Astrocyte (in vitro differentiated cells and primary cell): Measurements from ENCODE around the gene VEPH1. TPM values are rescaled to one million over a fixed set of nuclear protein-coding genes. Genes with fewer than 3 reads are reported as not detected.

Experiments used
- DNase-seq: peaks from one replicate; pipeline ENCODE4 v3.0.0-alpha.2; 2010; ENCODE audit warnings: low read depth
- FAIRE-seq: peaks from 2 replicates; lab custom pipeline; 2011; peaks lifted over from hg19 to GRCh38; lab: Jason Lieb, UNC
- H2AFZ ChIP-seq: 2 replicates; pipeline ENCODE4 v1.6.0; 2012; ENCODE audit warnings: low read depth, low read length, inconsistent platforms
- H3K27ac ChIP-seq: 2 replicates; pipeline ENCODE4 v1.5.1; 2011; ENCODE audit warnings: low read depth, low read length, inconsistent platforms
- H3K27me3 ChIP-seq: 2 replicates; pipeline ENCODE4 v1.6.0; 2011; ENCODE audit warnings: low read length, inconsistent platforms; ENCODE audit not compliant: insufficient read depth
- H3K36me3 ChIP-seq: 2 replicates; pipeline ENCODE4 v1.5.1; 2011; ENCODE audit warnings: low read length, inconsistent platforms; ENCODE audit not compliant: insufficient read depth
- H3K4me1 ChIP-seq: 2 replicates; pipeline ENCODE4 v1.5.1; 2011; ENCODE audit warnings: low read length, inconsistent platforms; ENCODE audit not compliant: insufficient read depth
- H3K4me2 ChIP-seq: 2 replicates; pipeline ENCODE4 v1.6.0; 2012; ENCODE audit warnings: low read length, inconsistent platforms
- H3K4me3 ChIP-seq: 2 replicates; pipeline ENCODE4 v1.5.1; 2011; ENCODE audit warnings: low read depth, mild to moderate bottlenecking, low read length, inconsistent platforms; ENCODE audit not compliant: insufficient read depth
- H3K79me2 ChIP-seq: 2 replicates; pipeline ENCODE4 v1.6.0; 2012; ENCODE audit warnings: mild to moderate bottlenecking, low read length, inconsistent platforms; ENCODE audit not compliant: insufficient read depth
- H3K9ac ChIP-seq: 2 replicates; pipeline ENCODE4 v1.6.0; 2012; ENCODE audit warnings: mild to moderate bottlenecking, low read length, inconsistent platforms
- H3K9me3 ChIP-seq: 2 replicates; pipeline ENCODE4 v1.5.1; 2012; ENCODE audit warnings: low read depth, mild to moderate bottlenecking, low read length, inconsistent platforms; ENCODE audit not compliant: insufficient read depth
- H4K20me1 ChIP-seq: 2 replicates; pipeline ENCODE4 v1.6.0; 2012; ENCODE audit warnings: low read length, inconsistent platforms; ENCODE audit not compliant: insufficient read depth
- H3K27ac Mint-ChIP-seq: one replicate; pipeline ENCODE4 v1.8.0; 2021; ENCODE audit warnings: mild to moderate bottlenecking, mixed read lengths; ENCODE audit not compliant: unreplicated experiment
- H3K27me3 Mint-ChIP-seq: one replicate; pipeline ENCODE4 v1.8.0; 2021; ENCODE audit warnings: low read depth, mixed read lengths; ENCODE audit not compliant: unreplicated experiment
- H3K36me3 Mint-ChIP-seq: one replicate; pipeline ENCODE4 v1.8.0; 2021; ENCODE audit warnings: low read depth, mixed read lengths; ENCODE audit not compliant: unreplicated experiment
- H3K4me1 Mint-ChIP-seq: one replicate; pipeline ENCODE4 v1.8.0; 2021; ENCODE audit warnings: low read depth, mixed read lengths; ENCODE audit not compliant: unreplicated experiment
- H3K4me3 Mint-ChIP-seq: one replicate; pipeline ENCODE4 v1.8.0; 2021; ENCODE audit warnings: mild to moderate bottlenecking, moderate library complexity, mixed read lengths; ENCODE audit not compliant: unreplicated experiment
- H3K9me3 Mint-ChIP-seq: one replicate; pipeline ENCODE4 v1.8.0; 2021; ENCODE audit warnings: mild to moderate bottlenecking, mixed read lengths; ENCODE audit not compliant: unreplicated experiment
- EZH2 ChIP-seq: IDR thresholded peaks from 2 replicates; pipeline ENCODE4 v1.6.1; 2012; ENCODE audit warnings: mild to moderate bottlenecking, low read length, inconsistent platforms; ENCODE audit not compliant: insufficient read depth
- total RNA-seq: library from RNA; stranded (reverse); gene quantifications from 2 replicates; pipeline ENCODE4 v1.2.1, GENCODE V29; 2021
- TF ChIP-seq, protein P1 (sequence below): IDR thresholded peaks from 2 replicates; pipeline ENCODE4 v1.5.1; 2011; ENCODE audit warnings: low read depth, mild to moderate bottlenecking, inconsistent platforms, low read length, moderate library complexity; ENCODE audit not compliant: insufficient read depth

Gene VEPH1
- total RNA-seq, 1 donor from 2014 or later = 9.4 TPM

DNA sequence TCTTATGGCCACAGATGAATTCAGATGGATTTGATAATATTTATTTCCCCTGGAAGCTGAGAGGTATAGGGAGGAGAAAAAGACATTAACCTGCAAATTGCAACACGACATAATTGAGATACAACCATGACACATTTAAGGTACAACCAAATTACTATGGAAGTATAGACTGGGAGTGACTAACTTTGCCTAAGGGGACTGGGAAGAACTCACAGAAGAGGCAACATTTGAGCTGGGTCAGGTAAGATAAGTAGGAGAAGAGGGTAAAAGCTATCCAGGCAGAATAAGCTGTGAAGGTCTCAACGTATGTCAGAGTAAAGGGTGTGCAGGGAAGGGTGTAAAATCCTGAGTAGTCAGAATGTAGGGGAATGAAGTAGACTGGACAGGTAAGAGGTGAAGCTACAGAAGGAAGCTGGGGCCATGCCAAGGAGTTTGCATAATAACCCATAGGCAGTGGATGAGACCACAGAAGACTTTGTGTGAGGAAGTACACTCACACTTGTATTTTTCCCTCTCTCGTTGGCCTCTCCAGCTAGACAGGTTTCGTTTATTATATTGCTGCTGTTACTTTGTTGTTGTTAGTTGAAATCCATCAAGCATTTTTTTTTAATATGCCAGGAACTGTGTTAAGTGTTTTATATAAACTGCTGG is 94.6 kb downstream of the VEPH1 start:
- FAIRE-seq (no peak), DNase-seq (no peak)
- H2AFZ ChIP-seq = no peak overlapping the region
- Mint-ChIP-seq H3K27ac (no peak overlapping the region), H3K4me3 (no peak overlapping the region), H3K4me1 (peaks cover 4% of the 10 kb centered on the region), H3K36me3 (peaks cover 8% of the 10 kb centered on the region), H3K9me3 (no peaks in the 10 kb centered on the region), H3K27me3 (no peaks in the 10 kb centered on the region)
- no peak overlapping the region for H3K4me3 ChIP-seq
- no peaks in the 10 kb centered on the region for H3K4me1 ChIP-seq
- H3K79me2 ChIP-seq = no peaks in the 10 kb centered on the region
- peaks cover 14% of the 10 kb centered on the region for H3K36me3 ChIP-seq
- no peaks in the 10 kb centered on the region for H3K9me3 ChIP-seq
- no peaks in the 10 kb centered on the region for H3K27me3 ChIP-seq
- H3K9ac ChIP-seq = no peak overlapping the region
- no peak overlapping the region for H3K27ac ChIP-seq
- no peaks in the 10 kb centered on the region for H4K20me1 ChIP-seq
- TF ChIP-seq EZH2 = no peak
- TF ChIP-seq, protein P1, sequence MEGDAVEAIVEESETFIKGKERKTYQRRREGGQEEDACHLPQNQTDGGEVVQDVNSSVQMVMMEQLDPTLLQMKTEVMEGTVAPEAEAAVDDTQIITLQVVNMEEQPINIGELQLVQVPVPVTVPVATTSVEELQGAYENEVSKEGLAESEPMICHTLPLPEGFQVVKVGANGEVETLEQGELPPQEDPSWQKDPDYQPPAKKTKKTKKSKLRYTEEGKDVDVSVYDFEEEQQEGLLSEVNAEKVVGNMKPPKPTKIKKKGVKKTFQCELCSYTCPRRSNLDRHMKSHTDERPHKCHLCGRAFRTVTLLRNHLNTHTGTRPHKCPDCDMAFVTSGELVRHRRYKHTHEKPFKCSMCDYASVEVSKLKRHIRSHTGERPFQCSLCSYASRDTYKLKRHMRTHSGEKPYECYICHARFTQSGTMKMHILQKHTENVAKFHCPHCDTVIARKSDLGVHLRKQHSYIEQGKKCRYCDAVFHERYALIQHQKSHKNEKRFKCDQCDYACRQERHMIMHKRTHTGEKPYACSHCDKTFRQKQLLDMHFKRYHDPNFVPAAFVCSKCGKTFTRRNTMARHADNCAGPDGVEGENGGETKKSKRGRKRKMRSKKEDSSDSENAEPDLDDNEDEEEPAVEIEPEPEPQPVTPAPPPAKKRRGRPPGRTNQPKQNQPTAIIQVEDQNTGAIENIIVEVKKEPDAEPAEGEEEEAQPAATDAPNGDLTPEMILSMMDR = no peak
- no peak overlapping the region for H3K4me2 ChIP-seq

DNA sequence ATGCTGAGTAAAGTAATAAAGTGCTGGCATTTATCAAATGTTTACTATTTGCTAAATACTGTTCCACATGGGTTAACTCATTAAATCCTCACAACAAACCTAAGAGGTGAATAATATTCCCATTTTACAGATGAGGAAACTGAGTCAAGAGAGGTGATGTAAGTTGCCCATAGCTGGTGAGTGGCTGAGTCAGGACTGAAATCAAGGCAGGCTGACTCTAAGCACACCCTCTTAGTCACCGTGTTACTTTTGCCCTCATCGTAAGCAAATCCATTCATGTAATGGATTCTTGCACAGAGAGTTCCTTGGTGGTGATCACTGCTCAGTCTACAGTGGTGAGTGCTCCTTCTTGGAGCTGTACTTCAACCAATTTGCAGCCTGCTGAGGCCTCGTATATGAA is 95.4 kb downstream of the VEPH1 start:
- no peaks in the 10 kb centered on the region for H3K9me3 Mint-ChIP-seq
- no peak for FAIRE-seq
- no peak overlapping the region for H2AFZ ChIP-seq
- no peaks in the 10 kb centered on the region for H4K20me1 ChIP-seq
- no peak for DNase-seq
- H3K79me2 ChIP-seq = no peaks in the 10 kb centered on the region
- TF ChIP-seq, protein P1 = no peak
- no peak for TF ChIP-seq EZH2
- H3K9ac ChIP-seq = no peak overlapping the region
- no peak overlapping the region for H3K4me3 ChIP-seq
- no peaks in the 10 kb centered on the region for H3K9me3 ChIP-seq
- H3K4me2 ChIP-seq = no peak overlapping the region
- H3K36me3 Mint-ChIP-seq = peaks cover 8% of the 10 kb centered on the region
- no peaks in the 10 kb centered on the region for H3K4me1 ChIP-seq
- H3K27me3 Mint-ChIP-seq = no peaks in the 10 kb centered on the region
- H3K27ac ChIP-seq = no peak overlapping the region
- no peaks in the 10 kb centered on the region for H3K27me3 ChIP-seq
- H3K27ac Mint-ChIP-seq = no peak overlapping the region
- H3K4me3 Mint-ChIP-seq = no peak overlapping the region
- peaks cover 4% of the 10 kb centered on the region for H3K4me1 Mint-ChIP-seq
- H3K36me3 ChIP-seq = peaks cover 10% of the 10 kb centered on the region

DNA sequence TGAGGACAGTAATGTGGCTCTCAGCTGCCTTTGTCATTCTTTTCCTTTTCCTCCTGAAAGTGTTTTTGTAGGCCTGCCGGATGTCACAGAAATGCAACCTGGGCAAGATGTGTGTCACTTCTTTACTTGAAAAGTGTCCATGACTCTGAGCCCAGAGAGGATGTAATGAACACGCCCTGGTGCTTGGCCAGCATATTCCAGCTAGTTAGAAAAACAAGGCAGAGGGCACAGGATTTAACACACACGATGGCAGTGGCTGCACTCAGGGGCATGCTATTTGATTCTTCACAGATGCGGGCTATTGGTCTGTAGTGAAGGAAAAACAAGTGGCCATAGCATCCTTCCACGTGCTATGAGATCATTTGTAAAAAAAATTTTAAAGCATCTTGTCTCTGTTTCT is 96.8 kb downstream of the VEPH1 start:
- Histone ChIP-seq H3K27me3 (no peaks in the 10 kb centered on the region), H3K79me2 (no peaks in the 10 kb centered on the region), H3K27ac (no peak overlapping the region), H4K20me1 (no peaks in the 10 kb centered on the region), H3K9me3 (no peaks in the 10 kb centered on the region), H3K4me2 (no peak overlapping the region), H3K4me1 (no peaks in the 10 kb centered on the region), H3K9ac (no peak overlapping the region), H3K36me3 (peaks cover 3% of the 10 kb centered on the region), H3K4me3 (no peak overlapping the region), H2AFZ (no peak overlapping the region)
- TF ChIP-seq, protein P1 = no peak
- TF ChIP-seq EZH2 = no peak
- Mint-ChIP-seq H3K9me3 (no peaks in the 10 kb centered on the region), H3K4me1 (peaks cover 4% of the 10 kb centered on the region), H3K27me3 (no peaks in the 10 kb centered on the region), H3K4me3 (no peak overlapping the region), H3K27ac (no peak overlapping the region), H3K36me3 (no peaks in the 10 kb centered on the region)
- no peak for DNase-seq
- FAIRE-seq = no peak
